H4 (cell line): Measurements from ENCODE around the gene GJD3. TPM values are rescaled to one million over a fixed set of nuclear protein-coding genes. Genes with fewer than 3 reads are reported as not detected.
"Not testable (repeated sequence)": the region's sequence is repeated elsewhere in the genome, so short reads cannot be mapped to it uniquely, and the experiment has no call there.

Source experiments
- DNase-seq: peaks from one replicate; pipeline ENCODE4 v3.0.0-alpha.2; 2015; ENCODE audit warnings: low spot score
- total RNA-seq: library from RNA; depleted of rRNA; stranded (reverse); fragments of >200 nt; shearing (Covaris generic); gene quantifications from 2 replicates; pipeline ENCODE4 v1.2.3, GENCODE V29; 2014

Gene GJD3
- total RNA-seq, 1 experiment from 2014 or later = not detected

DNA sequence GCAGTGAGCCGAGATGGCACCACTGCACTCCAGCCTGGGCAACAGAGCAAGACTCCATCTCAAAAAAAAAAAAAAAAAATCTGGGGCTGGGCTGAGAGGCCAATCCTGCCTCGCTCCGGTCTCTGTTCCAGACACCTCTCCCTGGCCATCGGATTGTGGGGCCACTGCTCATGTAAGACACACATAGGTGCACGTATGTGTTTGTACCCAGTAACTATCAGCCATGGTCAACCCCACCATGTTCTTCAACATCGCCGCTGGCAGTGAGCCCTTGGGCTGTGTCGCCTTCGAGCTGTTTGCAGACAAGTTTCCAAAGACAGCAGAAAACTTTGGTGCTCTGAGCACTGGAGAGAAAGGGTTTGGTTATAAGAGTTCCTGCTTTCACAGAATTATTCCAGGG lies 3.2 kb upstream of the GJD3 start:
- not testable (repeated sequence) for DNase-seq

DNA sequence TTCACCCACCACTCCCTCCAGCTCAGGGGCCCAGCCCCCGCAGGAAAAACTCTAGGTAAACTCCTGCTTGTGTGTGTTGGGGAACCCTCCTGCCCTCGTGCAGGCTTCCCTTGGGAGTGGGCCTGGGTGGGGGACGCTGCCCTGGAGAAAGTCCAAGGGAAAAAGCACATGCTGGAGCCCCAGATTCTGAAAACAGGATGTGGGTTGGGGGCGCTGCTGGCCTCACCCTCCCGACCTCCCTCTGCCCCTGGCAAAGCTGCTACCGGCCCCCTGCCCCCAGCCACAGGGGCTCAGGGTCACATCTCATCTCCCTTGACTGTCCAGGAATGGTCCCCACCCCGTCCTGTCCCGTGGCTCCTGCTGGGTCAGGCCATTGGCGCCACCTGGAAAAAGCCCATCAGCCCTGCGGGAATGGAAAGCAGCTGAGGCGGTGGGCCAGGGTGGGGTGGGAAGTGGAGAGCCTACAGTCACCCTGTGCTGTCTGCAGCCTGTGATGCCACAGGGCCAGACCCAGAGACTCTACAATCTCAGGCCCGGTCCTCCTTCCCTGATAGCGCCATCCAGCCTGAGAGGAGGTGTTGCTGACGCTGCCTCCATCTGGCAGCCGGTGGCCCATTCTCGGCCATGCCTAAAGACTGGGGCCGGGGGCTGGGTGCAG lies 2.5 kb upstream of the GJD3 start:
- DNase-seq = no peak

DNA sequence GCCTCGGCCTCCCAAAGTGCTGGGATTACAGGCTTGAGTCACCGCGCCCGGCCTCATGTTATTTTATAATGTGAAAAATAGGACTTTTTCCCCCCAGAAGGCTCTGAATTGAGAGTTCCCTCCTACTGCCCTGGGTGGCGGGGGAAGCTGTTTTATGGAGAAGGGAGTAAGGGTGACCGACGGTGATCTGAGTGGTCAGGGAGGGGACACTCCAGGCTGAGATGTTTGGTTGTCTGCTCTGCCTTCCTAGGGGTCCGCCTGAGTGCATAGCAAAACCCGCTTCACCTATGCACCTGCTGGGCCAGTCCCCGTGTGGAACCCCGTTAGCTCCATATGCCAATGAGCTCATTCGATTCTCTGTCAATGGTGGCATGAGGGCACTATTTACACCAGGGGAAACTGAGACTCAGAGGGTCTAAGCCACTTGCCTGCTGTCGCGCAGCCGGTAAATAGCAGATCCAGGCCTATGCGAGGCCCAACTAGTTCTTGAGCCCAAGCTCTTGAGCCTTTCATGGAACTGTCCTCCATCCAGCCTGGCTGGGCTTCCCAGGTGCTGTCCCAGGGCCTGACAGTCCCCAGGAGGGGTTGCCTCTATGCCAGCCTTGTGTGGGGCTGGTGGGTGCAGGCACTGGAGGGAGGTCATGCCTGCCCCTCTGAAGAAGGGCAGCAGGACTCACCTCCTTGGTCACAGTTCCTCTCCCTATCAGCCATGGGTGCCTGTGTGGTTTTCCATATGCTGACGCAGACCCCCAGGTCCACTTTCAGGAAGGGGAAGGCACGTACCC lies 1.7 kb upstream of the GJD3 start:
- no peak for DNase-seq

DNA sequence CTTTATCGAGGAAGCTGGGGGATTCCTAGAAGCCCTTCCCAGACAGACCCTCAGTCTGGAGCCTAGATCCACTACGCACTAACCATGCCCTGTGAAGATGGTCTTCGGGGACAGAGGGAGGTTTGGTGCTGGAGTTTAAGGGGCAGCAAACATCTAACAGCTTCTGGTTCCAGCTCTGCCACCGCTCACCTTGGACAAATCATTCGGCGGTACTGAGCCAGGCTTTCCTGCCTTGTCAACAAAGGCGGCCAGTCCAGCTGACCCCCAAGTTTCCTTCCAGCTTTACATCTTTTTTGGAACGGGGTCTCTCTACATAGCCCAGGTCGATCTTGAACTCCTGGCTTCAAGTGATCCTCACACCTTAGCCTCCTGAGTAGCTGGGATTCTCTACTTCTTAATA lies 369 bp upstream of the GJD3 start:
- DNase-seq = no peak

DNA sequence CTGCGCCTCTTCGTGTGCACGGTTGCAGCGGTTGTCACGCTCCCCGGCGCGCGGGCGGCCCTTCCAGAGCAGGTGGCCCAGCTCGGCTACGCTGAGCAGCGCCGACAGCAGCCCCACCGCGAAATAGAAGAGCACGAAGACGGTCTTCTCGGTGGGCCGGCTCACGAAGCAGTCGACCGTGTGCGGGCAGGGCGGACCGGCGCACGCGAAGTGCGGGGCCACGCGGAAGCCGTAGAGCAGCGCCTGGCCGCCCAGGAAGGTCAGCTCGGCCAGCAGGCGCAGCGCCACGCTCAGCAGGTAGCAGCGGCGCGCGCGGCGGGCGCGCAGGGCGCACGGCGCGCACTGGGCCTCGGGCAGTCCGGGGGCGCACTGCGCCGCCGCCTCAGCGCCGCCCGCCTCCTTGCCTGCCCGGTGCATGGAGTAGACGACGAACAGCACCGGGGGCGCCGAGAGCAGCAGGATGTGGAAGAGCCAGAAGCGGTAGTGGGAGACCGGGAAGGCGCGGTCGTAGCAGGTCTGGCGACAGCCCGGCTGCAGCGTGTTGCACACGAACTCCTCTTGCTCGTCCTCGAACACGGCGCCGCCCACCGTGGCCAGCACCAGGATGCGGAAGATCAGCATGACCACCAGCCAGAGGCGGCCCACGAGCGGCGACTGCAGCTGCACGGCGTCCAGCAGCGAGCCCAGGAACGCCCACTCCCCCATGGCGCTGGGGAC lies 1.3 kb downstream of the GJD3 start:
- no peak for DNase-seq

DNA sequence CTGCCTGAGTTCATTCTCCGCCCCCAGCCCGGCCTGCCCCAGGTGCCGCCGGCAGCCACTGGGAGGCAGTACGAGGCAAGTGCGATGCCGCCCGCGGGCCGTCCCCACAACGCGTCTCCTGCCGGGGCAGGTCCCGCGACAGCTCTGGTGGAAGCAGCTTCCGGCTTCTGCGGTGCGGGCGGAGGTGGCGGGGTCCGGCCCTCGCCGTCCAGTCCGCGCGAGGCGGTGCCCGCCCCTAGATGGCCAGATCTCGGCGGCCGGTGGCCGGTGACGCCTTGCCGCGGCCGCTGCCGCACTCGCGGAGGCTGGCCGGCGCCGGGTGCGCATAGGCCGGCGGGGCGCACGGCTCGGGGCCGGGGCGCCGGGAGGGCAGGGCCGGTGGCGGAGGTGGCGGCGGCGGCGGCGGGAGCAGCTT lies 1.8 kb downstream of the GJD3 start:
- DNase-seq = peak; percentile 84

DNA sequence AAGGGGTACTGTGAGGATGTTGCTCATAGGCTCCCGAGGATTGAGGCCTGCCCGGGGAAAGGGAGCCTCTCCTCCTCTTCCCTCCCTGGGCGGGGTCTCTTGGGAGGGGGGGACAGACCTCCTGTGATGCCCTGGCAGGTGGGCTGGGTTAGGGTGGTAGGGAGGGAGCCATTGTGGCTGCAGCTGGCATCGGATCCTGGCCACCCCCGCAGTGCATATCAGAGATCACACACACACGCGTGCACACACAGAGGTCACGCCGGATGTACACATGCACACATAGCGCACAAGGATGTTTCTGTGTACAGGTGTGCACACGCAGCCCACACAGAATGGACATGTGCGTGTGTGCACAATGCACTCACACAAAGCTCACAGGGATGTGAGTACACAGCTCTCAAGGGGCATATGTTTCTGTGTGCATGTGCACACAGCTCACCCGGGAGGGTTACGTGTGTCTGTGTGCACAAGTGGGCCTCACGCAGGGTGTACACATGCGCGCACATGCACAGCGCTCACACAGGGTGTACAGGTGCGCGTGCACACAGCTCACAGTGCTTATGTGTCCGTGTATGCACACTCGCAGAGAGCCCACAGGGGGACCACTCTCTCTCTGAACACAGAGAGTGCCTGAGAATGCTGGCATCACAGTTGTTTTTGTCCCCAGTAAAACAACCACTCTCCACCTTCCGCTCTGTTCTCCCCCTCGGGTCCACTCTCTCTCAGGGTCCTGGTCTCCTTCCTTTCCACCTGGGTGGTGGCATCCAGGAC lies 2.4 kb downstream of the GJD3 start:
- no peak for DNase-seq

DNA sequence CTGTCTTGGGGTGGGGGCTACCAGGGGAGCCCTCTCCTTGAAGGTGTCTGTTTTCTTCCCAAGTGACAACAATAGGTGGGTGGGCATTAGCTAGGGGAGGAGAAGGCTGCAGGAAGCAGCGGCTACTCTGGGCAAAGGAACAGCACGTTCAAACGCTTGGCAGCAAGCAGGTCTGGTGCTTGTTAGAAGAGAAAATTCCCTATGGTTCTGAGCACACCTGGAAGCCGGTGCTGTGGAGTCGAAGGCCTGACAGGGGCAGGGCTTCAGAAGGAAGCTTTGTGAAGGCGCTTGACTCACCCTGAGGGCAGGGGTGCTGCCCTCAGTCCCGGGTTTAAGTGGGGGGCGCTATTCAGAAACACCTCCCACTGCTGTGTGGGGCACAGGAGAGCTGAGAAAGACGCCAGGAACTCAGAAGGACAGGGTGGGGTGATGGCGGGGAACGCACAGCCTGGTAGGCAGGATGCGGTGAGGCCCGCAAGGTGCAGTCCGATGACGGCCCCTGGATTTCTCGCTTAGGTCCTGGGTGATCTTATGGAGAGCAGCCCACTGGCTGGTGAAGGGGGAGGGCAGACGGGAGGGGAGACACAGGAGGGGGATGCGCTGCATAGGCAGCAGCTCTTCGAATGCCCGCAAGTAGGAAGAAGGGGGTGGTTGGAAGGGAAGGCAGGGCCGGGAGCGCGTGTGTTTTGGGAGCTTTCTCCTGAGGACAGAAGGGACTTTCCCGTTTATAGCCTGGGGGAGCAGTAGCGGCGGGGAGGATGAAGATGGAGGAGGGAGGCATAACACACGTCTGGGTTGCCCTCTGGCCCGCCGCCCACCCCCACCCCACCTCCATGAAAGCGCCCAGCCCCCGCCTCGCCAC lies 3.2 kb downstream of the GJD3 start:
- DNase-seq = no peak

DNA sequence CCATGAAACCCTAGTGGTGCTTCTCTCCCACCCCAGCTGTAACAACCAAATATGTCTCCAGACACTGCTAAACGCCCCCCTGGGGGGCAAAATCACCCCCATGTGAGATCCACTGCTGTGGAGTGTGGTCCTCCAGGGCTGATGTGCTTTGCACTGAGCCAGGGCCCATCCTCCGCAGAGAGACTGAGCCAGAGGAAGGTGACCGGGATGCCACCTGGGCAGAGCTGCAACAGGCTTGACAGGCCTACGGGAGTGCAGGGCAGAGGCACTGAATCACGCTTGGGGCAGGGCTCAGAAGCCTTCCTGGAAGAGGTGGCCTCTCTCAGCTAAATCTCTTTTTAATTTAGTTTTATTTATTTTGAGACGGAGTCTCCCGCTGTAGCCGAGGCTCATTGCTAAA lies 4.4 kb downstream of the GJD3 start:
- no peak for DNase-seq

DNA sequence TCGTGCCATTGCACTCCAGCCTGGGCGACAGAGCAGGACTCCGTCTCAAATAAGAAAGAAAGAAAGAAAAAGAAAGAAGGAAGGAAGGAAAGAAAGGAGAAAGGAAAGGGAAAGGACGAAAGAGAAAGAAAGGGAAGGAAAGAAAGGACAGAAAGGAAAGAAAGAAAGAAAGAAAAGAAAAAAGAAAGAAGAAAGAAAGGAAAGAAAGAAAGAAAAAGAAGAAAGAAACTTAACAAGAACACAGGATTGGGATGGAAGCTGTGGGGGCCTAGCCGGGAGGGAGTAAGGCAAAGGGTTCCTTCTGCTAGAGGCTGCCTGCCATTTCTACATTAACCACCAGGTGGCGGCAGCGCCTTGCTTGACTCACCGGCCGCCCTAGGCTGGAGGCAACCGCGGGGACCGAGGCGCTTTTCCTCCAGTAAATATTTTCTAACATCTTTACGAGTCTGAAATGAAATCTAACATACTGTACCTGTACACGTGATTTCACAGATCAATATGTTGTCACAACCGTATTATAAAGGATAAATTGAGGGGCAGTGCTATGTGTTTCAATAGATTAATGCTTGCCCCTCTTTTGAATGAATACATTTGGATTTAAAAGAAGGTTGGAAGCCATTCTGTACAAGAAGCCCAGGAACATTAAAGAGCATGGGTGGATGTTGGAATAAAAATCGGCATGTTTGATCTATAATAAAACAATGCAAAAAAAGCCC lies 6.1 kb downstream of the GJD3 start:
- peak; percentile 69 for DNase-seq

DNA sequence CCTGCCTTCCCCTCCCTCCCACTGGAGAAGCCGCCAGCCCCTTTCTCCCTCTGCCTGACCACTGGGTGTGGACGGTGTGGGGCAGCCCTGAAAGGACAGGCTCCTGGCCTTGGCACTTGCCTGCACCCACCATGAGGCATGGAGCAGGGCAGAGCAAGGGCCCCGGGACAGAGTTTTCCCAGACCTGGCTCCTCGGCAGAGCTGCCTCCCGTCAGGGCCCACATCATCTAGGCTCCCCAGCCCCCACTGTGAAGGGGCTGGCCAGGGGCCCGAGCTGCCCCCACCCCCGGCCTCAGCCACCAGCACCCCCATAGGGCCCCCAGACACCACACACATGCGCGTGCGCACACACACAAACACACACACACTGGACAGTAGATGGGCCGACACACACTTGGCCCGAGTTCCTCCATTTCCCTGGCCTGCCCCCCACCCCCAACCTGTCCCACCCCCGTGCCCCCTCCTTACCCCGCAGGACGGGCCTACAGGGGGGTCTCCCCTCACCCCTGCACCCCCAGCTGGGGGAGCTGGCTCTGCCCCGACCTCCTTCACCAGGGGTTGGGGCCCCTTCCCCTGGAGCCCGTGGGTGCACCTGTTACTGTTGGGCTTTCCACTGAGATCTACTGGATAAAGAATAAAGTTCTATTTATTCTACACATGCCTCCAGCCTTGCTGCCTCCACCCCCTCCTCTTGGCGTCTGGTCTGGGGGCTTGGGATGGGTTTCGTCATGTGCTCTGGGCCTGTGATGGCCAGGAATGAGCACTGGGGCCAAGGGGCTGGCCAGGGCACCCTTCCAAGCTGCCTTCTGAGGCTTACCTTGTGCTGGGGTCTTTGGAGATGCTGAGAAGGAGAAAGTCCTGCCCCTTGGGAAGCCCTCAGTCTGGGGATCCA lies 7.3 kb downstream of the GJD3 start:
- no peak for DNase-seq

DNA sequence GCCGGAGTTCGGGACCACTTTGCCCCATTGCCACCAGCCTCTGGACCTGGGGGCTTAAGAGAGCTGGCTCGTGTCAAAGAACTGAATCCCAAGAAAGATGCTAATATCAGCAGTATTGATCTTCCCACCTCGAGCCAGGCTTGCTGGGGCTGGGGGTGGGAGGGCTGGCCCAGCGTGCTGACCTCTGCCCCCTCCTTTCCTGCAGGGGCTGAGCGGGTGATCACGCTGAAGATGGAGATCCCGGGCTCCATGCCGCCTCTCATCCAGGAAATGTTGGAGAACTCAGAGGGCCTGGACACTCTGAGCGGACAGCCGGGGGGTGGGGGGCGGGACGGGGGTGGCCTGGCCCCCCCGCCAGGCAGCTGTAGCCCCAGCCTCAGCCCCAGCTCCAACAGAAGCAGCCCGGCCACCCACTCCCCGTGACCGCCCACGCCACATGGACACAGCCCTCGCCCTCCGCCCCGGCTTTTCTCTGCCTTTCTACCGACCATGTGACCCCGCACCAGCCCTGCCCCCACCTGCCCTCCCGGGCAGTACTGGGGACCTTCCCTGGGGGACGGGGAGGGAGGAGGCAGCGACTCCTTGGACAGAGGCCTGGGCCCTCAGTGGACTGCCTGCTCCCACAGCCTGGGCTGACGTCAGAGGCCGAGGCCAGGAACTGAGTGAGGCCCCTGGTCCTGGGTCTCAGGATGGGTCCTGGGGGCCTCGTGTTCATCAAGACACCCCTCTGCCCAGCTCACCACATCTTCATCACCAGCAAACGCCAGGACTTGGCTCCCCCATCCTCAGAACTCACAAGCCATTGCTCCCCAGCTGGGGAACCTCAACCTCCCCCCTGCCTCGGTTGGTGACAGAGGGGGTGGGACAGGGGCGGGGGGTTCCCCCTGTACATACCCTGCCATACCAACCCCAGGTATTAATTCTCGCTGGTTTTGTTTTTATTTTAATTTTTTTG lies 8.5 kb downstream of the GJD3 start:
- DNase-seq = no peak

DNA sequence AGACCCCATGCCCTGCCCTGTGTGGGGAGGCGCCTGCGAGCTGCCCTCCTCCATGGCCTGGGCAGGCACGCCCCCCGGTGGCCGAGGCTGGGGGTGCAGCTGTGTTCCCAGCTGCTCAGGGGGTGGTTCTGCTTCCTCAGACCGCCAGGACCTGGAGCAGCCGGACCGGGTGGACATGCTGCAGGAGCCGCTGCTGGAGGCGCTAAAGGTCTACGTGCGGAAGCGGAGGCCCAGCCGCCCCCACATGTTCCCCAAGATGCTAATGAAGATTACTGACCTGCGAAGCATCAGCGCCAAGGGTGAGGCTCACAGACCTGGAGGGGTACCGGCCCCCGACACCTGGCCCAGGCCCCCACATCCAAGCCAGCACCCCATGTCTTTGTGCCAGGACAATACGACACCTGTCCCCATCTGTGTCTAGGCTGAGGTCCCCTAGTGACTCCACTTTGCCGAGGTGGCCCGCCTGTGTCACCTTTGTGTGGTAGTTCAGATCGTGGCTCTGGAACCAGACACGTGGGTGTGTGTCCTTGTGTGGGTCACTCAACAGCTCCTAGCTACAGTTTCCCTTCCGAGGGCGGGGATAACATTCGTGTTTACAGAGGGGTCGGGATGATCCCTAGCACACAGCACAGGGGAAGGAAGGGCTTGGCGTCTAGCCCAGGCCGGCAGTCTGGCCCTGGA lies 9.3 kb downstream of the GJD3 start:
- DNase-seq = no peak

DNA sequence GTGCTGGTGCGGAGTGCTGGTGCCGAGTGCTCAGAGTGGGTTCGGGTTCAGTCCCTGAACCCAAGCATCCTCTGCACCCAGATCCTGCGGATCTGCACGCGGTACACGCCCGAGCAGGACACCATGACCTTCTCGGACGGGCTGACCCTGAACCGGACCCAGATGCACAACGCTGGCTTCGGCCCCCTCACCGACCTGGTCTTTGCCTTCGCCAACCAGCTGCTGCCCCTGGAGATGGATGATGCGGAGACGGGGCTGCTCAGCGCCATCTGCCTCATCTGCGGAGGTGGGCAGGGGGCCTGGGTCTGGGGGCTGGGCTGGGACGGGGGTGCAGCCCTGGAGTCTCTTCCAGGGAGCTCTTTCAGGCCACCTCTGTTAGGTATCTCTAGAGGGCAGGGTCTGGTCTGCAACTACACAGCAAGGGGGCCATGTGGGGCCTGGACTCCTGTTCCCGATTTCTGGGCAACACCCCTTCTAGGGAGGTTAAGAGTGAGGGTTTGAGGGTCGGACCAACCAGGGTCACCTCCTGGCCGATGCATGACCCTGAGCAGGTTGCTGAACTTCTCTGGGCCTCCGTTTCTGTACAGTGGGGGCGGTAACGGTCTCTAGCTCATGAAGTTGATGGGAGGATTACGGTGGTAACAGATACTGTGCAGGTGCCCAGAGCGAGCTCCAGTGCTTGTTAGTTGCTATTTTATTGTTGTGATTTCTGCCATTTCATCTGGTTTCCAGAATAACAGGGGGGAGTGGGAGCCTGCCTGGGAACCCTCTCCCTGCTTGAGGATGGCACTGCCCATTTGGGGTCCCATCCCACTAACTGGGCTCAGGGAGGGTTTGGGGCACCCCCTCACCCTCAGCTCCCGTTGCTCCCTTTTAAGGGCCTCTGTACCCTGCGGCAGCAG lies 10.1 kb downstream of the GJD3 start:
- no peak for DNase-seq

DNA sequence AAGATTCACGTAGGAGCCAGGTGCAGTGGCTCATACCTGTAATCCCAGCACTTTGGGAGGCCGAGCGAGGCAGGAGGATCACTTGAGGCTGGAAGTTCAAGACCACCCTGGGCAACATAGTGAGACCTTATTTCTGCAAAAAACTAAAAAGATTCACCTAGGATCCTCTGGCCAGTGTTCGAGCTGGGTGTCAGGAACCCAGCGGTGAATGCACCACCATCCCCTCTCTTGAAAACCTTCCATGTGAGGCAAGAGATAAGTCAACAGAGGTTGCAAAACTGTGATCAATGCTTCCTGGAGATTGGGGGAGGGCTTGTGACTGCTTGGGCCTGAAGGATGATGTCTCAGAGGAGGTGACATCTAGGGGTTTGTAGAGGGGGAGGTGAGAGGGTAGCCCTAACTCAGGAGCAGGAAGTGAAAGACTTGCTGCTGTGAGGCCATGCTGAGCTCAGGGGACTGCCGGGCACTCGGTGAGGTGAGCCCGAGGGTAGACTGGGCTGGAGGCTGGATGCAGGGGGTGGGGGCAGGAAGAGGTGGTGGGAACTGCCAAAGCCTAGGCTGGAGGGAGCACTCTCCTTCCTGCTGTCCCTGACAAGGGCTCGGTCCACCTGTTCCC lies 11.7 kb downstream of the GJD3 start:
- DNase-seq = no peak

DNA sequence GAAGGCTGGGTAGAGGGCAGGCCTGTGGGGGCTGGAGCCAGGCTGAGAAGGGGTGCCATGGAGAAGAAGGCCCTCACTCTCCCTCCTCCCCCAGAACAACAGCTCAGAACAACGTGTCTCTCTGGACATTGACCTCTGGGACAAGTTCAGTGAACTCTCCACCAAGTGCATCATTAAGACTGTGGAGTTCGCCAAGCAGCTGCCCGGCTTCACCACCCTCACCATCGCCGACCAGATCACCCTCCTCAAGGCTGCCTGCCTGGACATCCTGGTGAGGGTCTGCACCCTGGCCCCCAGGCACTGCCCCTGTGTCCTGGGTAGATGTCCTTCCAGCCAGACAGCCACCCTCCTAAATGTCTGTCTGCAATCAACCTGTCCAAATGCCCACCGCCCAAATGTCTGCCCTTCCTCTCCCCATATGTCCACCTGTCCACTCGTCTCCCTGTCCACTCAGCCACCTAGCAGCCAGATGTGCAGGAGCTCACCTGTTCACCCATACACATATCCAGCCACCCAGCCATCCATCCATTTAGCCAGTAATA lies 12.2 kb downstream of the GJD3 start:
- DNase-seq = no peak
